ENCODE results near the gene FAM136A.
A peak's percentile ranks its signal among the peaks of the same experiment; 100 is the strongest.

Gene FAM136A

DNA sequence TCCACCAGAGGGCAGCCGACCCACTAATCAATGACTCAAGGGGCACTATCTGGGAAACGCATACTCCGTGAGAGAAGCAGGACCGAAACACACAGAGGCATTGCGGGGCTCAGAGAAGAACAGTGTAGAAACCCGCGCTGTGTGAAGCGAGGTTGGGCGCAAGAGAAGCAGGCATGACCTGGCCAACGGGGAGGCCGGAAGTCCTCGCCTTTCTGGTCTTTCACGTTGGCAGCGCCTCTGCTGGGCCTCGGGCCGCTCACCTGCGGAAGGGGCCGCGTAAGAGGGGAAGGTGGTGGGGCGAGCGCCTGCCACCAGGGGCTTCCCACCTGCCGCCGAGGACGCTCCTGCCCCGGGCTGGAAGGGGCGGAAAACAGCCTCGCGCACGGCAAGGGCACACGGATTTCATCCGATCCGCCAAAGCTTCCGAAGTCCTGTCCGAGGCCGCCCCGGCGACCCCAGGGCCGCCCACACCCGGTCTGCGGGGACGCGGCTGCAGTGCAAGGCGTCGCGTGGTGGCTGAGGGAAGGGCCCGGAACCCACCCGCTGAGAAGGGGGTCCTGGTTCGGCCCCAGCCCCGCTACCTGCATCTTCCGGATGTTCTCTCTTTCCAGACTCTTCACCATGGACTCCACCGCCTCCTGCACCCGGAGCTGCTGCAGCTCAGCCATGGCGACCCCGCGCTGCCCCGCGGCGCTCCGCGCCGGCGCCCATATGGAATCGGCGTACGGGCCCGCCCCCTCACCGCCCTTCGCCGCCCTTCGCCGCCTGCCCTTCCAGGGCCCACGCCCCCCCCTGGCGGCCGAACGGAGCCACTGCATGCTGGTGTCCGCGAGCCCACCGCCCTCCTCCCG is at the start of gene FAM136A:
TSS of gene FAM136A (minus strand) at position 724 of the 851 bp plus-strand sequence. CDS start at position 668, 56 bp downstream.
- Histone ChIP-seq H3K27me3 (ENCODE audit: control insufficient read depth, insufficient read depth, low read length) (no peaks in the 10 kb centered on the region), H3K27ac (peak within 1 kb of the TSS; percentile 88), H3K9me3 (ENCODE audit: control insufficient read depth, low read length) (no peaks in the 10 kb centered on the region), H3K36me3 (ENCODE audit: control insufficient read depth, insufficient read depth, low read length) (no peaks in the 10 kb centered on the region), H2AFZ (peak within 1 kb of the TSS; percentile 99), H3K9ac (peak within 1 kb of the TSS; percentile 77), H3K4me1 (peaks cover 6% of the 10 kb centered on the region), H3K4me2 (ENCODE audit: low read length) (peak within 1 kb of the TSS; percentile 80), H3K4me3 (ENCODE audit: low read depth, low read length) (peak within 1 kb of the TSS; percentile 81), H3K79me2 (no peaks in the 10 kb centered on the region)
- TF ChIP-seq, protein P1, sequence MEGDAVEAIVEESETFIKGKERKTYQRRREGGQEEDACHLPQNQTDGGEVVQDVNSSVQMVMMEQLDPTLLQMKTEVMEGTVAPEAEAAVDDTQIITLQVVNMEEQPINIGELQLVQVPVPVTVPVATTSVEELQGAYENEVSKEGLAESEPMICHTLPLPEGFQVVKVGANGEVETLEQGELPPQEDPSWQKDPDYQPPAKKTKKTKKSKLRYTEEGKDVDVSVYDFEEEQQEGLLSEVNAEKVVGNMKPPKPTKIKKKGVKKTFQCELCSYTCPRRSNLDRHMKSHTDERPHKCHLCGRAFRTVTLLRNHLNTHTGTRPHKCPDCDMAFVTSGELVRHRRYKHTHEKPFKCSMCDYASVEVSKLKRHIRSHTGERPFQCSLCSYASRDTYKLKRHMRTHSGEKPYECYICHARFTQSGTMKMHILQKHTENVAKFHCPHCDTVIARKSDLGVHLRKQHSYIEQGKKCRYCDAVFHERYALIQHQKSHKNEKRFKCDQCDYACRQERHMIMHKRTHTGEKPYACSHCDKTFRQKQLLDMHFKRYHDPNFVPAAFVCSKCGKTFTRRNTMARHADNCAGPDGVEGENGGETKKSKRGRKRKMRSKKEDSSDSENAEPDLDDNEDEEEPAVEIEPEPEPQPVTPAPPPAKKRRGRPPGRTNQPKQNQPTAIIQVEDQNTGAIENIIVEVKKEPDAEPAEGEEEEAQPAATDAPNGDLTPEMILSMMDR (IDR thresholded peaks at IDR 0.05) = peak; percentile 99

DNA sequence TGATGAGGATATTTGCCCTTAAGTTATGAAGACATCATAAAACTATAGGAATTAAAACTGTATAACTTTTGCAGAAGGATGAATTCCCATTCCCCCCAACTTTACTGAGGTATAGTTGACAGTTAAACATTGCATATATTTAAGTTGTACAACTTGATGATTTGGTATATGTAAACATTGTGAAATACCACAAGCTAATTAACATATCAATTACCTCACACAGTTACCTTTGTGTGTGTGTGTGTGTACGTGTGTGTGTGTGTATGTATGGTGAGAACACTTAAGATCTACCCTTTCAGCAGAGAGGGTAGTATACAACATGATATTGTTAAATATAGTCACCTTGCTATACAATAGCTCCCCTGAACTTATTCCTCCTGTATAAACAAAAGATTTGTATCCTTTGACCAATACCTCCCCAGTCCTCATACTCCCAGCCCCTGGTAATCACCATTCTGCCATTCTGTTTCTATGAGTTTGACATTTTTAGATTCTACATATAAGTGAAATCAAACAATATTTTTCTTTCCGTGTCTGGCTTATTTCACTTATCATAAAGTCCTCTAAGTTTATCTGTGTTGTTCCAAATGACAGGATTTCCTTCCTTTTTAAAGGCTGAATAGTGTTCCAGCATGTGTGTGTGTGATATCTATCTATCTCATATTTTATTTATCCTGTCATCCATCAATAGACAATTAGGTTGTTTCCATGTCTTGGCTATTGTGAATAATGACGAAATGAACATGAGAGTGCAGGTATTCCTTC is 48.2 kb upstream of the FAM136A start:
- Histone ChIP-seq H2AFZ (no peak overlapping the region), H3K4me3 (ENCODE audit: low read depth, low read length) (no peak overlapping the region), H3K27ac (no peak overlapping the region), H3K9ac (no peak overlapping the region), H3K36me3 (ENCODE audit: control insufficient read depth, insufficient read depth, low read length) (no peaks in the 10 kb centered on the region), H3K27me3 (ENCODE audit: control insufficient read depth, insufficient read depth, low read length) (no peaks in the 10 kb centered on the region), H3K4me2 (ENCODE audit: low read length) (no peak overlapping the region), H3K4me1 (no peaks in the 10 kb centered on the region), H3K79me2 (no peaks in the 10 kb centered on the region), H3K9me3 (ENCODE audit: control insufficient read depth, low read length) (no peaks in the 10 kb centered on the region)
- TF ChIP-seq, protein P1 (IDR thresholded peaks at IDR 0.05) = no peak

DNA sequence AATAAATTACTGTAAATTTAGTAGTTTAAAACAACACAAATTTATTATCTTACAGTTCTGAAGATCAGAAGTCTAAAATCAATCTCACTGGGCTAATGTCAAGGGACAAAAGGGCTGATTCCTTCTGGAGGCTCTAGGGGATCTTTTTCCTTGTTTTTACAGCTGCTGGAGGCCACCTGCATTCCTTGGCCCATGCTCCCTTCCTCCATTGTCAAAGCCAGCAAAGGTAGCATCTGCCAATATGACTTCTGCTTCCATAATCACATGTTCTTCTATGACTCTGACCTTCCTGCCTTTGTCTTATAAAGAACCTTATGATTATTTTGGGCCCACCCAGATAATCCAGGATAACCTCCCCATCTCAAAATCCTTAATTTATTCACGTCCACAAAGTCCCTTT is 46.0 kb upstream of the FAM136A start:
- no peak overlapping the region for H3K27ac ChIP-seq
- TF ChIP-seq, protein P1 (IDR thresholded peaks at IDR 0.05) = no peak
- H3K27me3 ChIP-seq (ENCODE audit: control insufficient read depth, insufficient read depth, low read length) = no peaks in the 10 kb centered on the region

DNA sequence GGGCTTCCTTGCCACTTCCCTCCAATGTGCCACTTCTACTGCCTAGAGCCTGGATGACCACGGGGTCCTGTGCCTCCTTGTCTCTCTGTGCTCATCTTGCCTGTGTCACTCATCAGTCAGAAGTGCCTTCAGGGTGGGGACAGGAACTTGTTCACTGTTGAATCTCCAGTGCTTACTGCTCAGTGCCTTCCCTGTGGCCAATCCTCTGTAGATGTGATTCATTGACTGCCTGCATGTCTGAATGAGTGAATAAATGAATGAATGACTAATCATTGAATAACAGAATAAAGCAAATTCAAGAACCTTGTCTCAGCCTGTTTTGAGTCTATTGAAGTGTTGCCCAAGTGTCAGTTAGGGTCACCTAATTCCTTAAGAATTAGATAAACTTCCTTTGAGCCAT is 42.3 kb upstream of the FAM136A start:
- Histone ChIP-seq H3K36me3 (ENCODE audit: control insufficient read depth, insufficient read depth, low read length) (no peaks in the 10 kb centered on the region), H3K27ac (no peak overlapping the region), H3K79me2 (no peaks in the 10 kb centered on the region), H3K9ac (no peak overlapping the region), H3K9me3 (ENCODE audit: control insufficient read depth, low read length) (no peaks in the 10 kb centered on the region), H3K27me3 (ENCODE audit: control insufficient read depth, insufficient read depth, low read length) (no peaks in the 10 kb centered on the region), H3K4me2 (ENCODE audit: low read length) (no peak overlapping the region), H3K4me1 (no peaks in the 10 kb centered on the region), H3K4me3 (ENCODE audit: low read depth, low read length) (no peak overlapping the region), H2AFZ (no peak overlapping the region)
- TF ChIP-seq, protein P1 (IDR thresholded peaks at IDR 0.05) = no peak

More for the DNA sequence above, 46.0 kb upstream of the FAM136A start:
- no peaks in the 10 kb centered on the region for H3K4me1 ChIP-seq
- no peaks in the 10 kb centered on the region for H3K36me3 ChIP-seq (ENCODE audit: control insufficient read depth, insufficient read depth, low read length)
- H3K4me2 ChIP-seq (ENCODE audit: low read length) = no peak overlapping the region
- H3K9me3 ChIP-seq (ENCODE audit: control insufficient read depth, low read length) = no peaks in the 10 kb centered on the region
- no peak overlapping the region for H2AFZ ChIP-seq
- H3K9ac ChIP-seq = no peak overlapping the region
- H3K79me2 ChIP-seq = no peaks in the 10 kb centered on the region
- H3K4me3 ChIP-seq (ENCODE audit: low read depth, low read length) = no peak overlapping the region

All from parathyroid adenoma (tissue), 2 donors.